Ishikawa (cell line): ENCODE measurements around the gene RTN4RL1.

Experiments used
- CEBPB ChIP-seq: IDR thresholded peaks from 2 replicates; pipeline ENCODE4 v1.6.1; 2012
- FOXM1 ChIP-seq: IDR thresholded peaks from 2 replicates; pipeline ENCODE4 v1.6.1; 2012; ENCODE audit warnings: low read depth, borderline replicate concordance
- MAX ChIP-seq: IDR thresholded peaks from 2 replicates; pipeline ENCODE4 v1.6.1; 2012
- REST ChIP-seq: IDR thresholded peaks from 2 replicates; pipeline ENCODE4 v1.6.1; 2012; ENCODE audit warnings: low read depth, mild to moderate bottlenecking
- TAF1 ChIP-seq: IDR thresholded peaks from 2 replicates; pipeline ENCODE4 v1.6.1; 2012; ENCODE audit warnings: low read depth, mild to moderate bottlenecking
- USF1 ChIP-seq: IDR thresholded peaks from 2 replicates; pipeline ENCODE4 v1.6.1; 2012
- ZBTB7A ChIP-seq: IDR thresholded peaks from 2 replicates; pipeline ENCODE4 v1.6.1; 2012; ENCODE audit warnings: low read depth

- TF ChIP-seq MAX (no peak), CEBPB (no peak), REST (no peak), FOXM1 (no peak), ZBTB7A (no peak), TAF1 (no peak), USF1 (no peak)
Measured at GRCh38 chr17:1904273-1905182, 120.6 kb downstream of the RTN4RL1 start.
